SK-N-SH treated with all-trans-retinoic acid at 6 μM for 48 hours (cell line): ENCODE data around the gene KCNK4.

Experiments
- ATAC-seq: fragments of 200-7000 bp; cut with Tn5 transposase; 3 replicates; pipeline ENCODE4 v1.9.1; 2020; ENCODE audit warnings: mild to moderate bottlenecking, moderate library complexity
- ARNTL ChIP-seq: fragments of 450-650 bp; formaldehyde crosslinking; IDR thresholded peaks from 2 replicates; pipeline ENCODE4 v1.5.0; 2020; ENCODE audit warnings: low read depth, mild to moderate bottlenecking, moderate library complexity, borderline replicate concordance
- BACH2 ChIP-seq: fragments of 250-450 bp; sonication (Bioruptor Pico); IDR thresholded peaks from 2 replicates; pipeline ENCODE4 v1.9.0; 2021; ENCODE audit warnings: mild to moderate bottlenecking, borderline replicate concordance
- CREB5 ChIP-seq: fragments of 250-450 bp; sonication (Bioruptor Pico); IDR thresholded peaks from 2 replicates; pipeline ENCODE4 v1.5.1; 2020; ENCODE audit warnings: low read depth, mild to moderate bottlenecking, moderate library complexity
- CSDC2 ChIP-seq: fragments of 250-450 bp; sonication (Bioruptor Pico); IDR thresholded peaks from 2 replicates; pipeline ENCODE4 v1.5.0; 2020; ENCODE audit warnings: mild to moderate bottlenecking, moderate library complexity
- CSRNP3 ChIP-seq: fragments of 250-450 bp; sonication (Bioruptor Pico); IDR thresholded peaks from 2 replicates; pipeline ENCODE4 v1.5.1; 2021; ENCODE audit warnings: mild to moderate bottlenecking, moderate library complexity
- ESRRG ChIP-seq: fragments of 250-450 bp; sonication (Bioruptor Pico); IDR thresholded peaks from 2 replicates; pipeline ENCODE4 v1.6.1; 2021; ENCODE audit warnings: mild to moderate bottlenecking
- GLIS3 ChIP-seq: fragments of 250-450 bp; sonication (Bioruptor Pico); IDR thresholded peaks from 2 replicates; pipeline ENCODE4 v1.5.0; 2020; ENCODE audit warnings: mild to moderate bottlenecking, moderate library complexity
- ISL1 ChIP-seq: fragments of 250-450 bp; sonication (Bioruptor Pico); IDR thresholded peaks from 2 replicates; pipeline ENCODE4 v2.1.2; 2022; ENCODE audit warnings: mild to moderate bottlenecking, moderate library complexity
- OSR1 ChIP-seq: fragments of 250-450 bp; sonication (Bioruptor Pico); IDR thresholded peaks from 2 replicates; pipeline ENCODE4 v1.8.0; 2022; ENCODE audit warnings: moderate library complexity, mild to moderate bottlenecking, inconsistent platforms
- POU6F1 ChIP-seq: fragments of 250-450 bp; sonication (Bioruptor Pico); IDR thresholded peaks from 2 replicates; pipeline ENCODE4 v1.8.0; 2021; ENCODE audit warnings: low read depth, mild to moderate bottlenecking, moderate library complexity, borderline replicate concordance
- PPARA ChIP-seq: fragments of 250-450 bp; sonication (Bioruptor Pico); IDR thresholded peaks from 2 replicates; pipeline ENCODE4 v1.5.0; 2020; ENCODE audit warnings: mild to moderate bottlenecking, borderline replicate concordance
- RARB ChIP-seq: fragments of 250-450 bp; sonication (Bioruptor Pico); IDR thresholded peaks from 2 replicates; pipeline ENCODE4 v1.8.0; 2021; ENCODE audit warnings: mild to moderate bottlenecking, moderate library complexity
- SNAI2 ChIP-seq: fragments of 250-450 bp; sonication (Bioruptor Pico); IDR thresholded peaks from 2 replicates; pipeline ENCODE4 v1.5.0; 2020; ENCODE audit warnings: mild to moderate bottlenecking, moderate library complexity
- TCF4 ChIP-seq: fragments of 250-450 bp; sonication (Bioruptor Pico); IDR thresholded peaks from 2 replicates; pipeline ENCODE4 v1.8.0; 2021; ENCODE audit warnings: mild to moderate bottlenecking, moderate library complexity, borderline replicate concordance
- TSHZ2 ChIP-seq: fragments of 250-450 bp; sonication (Bioruptor Pico); IDR thresholded peaks from 2 replicates; pipeline ENCODE4 v1.5.0; 2020; ENCODE audit warnings: mild to moderate bottlenecking, moderate library complexity
- ZC3H10 ChIP-seq: fragments of 250-450 bp; sonication (Bioruptor Pico); IDR thresholded peaks from 2 replicates; pipeline ENCODE4 v1.5.1; 2021; ENCODE audit warnings: mild to moderate bottlenecking, moderate library complexity
- ZFP3 ChIP-seq: fragments of 250-450 bp; sonication (Bioruptor Pico); IDR thresholded peaks from 2 replicates; pipeline ENCODE4 v1.5.0; 2020; ENCODE audit warnings: mild to moderate bottlenecking, moderate library complexity
- ZNF565 ChIP-seq: fragments of 450-650 bp; formaldehyde crosslinking; conservative IDR thresholded peaks from 2 replicates; pipeline ENCODE4 v1.5.0; 2020; ENCODE audit warnings: low read depth, mild to moderate bottlenecking, moderate library complexity
- ZNF70 ChIP-seq: fragments of 450-650 bp; formaldehyde crosslinking; IDR thresholded peaks from 2 replicates; pipeline ENCODE4 v1.5.0; 2020; ENCODE audit warnings: mild to moderate bottlenecking, moderate library complexity
- ZNF8 ChIP-seq: fragments of 450-650 bp; formaldehyde crosslinking; IDR thresholded peaks from 2 replicates; pipeline ENCODE4 v1.5.0; 2020; ENCODE audit warnings: mild to moderate bottlenecking, moderate library complexity

KCNK4 gene

DNA sequence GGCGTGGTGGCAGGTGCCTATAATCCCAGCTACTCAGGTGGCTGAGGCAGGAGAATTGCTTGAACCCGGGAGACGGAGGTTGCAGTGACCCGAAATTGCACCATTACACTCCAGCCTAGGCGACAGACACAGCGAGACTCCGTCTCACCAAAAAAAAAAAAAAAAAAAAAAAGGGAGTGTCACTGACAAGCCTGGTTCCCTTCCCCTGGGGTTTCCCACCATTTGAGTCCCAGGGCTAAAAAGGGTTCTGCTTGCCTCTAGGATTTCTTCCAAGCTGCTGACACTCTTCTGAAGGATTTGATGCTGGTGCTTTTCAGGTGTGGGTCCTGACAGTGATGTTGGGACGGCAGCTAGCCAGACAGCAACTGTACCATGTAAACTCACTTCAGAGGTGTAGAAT is 47.6 kb downstream of the KCNK4 start:
- no peak for ATAC-seq
- no peak for TF ChIP-seq TSHZ2 (CRISPR knock-in tag)
- no peak for TF ChIP-seq TCF4 (CRISPR knock-in tag)
- TF ChIP-seq POU6F1 (CRISPR knock-in tag) = no peak
- TF ChIP-seq ZNF565 (CRISPR knock-in tag) = no peak
- no peak for TF ChIP-seq ARNTL (CRISPR knock-in tag)
- TF ChIP-seq ZC3H10 = no peak
- no peak for TF ChIP-seq CSRNP3 (CRISPR knock-in tag)
- TF ChIP-seq ESRRG (CRISPR knock-in tag) = no peak
- TF ChIP-seq BACH2 = no peak
- no peak for TF ChIP-seq ZFP3 (CRISPR knock-in tag)
- no peak for TF ChIP-seq SNAI2 (CRISPR knock-in tag)
- no peak for TF ChIP-seq CREB5 (CRISPR knock-in tag)
- no peak for TF ChIP-seq RARB (CRISPR knock-in tag)
- no peak for TF ChIP-seq GLIS3 (CRISPR knock-in tag)
- TF ChIP-seq ZNF8 (CRISPR knock-in tag) = no peak

DNA sequence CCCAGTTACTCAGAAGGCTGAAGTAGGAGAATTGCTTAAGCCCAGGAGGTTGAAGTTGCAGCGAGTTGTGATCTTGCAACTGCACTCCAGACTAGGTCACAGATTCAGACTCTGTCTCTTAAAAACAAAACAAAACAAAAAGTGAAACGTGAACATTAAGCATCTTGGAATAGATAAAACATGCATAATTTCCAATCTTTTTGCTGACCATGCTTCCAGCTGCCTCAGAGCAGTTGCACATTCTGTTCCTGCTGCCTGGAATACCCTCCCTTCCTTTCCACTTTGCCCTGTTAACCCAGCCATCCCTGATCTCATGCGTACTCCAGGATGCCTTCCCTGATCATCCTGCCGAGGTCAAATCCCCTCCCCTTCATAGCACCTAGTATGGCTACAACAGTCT is 48.2 kb downstream of the KCNK4 start:
- ATAC-seq = no peak
- TF ChIP-seq ZNF565 (CRISPR knock-in tag) (no peak), ZC3H10 (no peak), ZNF70 (CRISPR knock-in tag) (peak; percentile 87)

- TF ChIP-seq POU6F1 (CRISPR knock-in tag) = no peak
- TF ChIP-seq ZNF70 (CRISPR knock-in tag) = no peak
- no peak for TF ChIP-seq RARB (CRISPR knock-in tag)
- TF ChIP-seq TSHZ2 (CRISPR knock-in tag) = no peak
- TF ChIP-seq BACH2 = no peak
- no peak for TF ChIP-seq PPARA (CRISPR knock-in tag)
- no peak for TF ChIP-seq ESRRG (CRISPR knock-in tag)
- TF ChIP-seq OSR1 (CRISPR knock-in tag) = no peak
- TF ChIP-seq ISL1 (CRISPR knock-in tag) = no peak
- no peak for TF ChIP-seq CSDC2 (CRISPR knock-in tag)
- no peak for ATAC-seq
Measured at GRCh38 chr11:64339754-64340408, 48.8 kb downstream of the KCNK4 start, which contains the start of gene CCDC88B. Gene CCDC88B (plus strand): TSS chr11:64340204. CDS start chr11:64340267, 63 bp downstream.
